GM21529 (cell line): Measurements from ENCODE around the gene SP9.
"Not testable (repeated sequence)": the region's sequence is repeated elsewhere in the genome, so short reads cannot be mapped to it uniquely, and the experiment has no call there.

Source experiments
- ATAC-seq: cut with Tn5 transposase; IDR thresholded peaks from one replicate; pipeline ENCODE4 v1.9.1; 2021; ENCODE audit not compliant: unreplicated experiment

SP9 gene

DNA sequence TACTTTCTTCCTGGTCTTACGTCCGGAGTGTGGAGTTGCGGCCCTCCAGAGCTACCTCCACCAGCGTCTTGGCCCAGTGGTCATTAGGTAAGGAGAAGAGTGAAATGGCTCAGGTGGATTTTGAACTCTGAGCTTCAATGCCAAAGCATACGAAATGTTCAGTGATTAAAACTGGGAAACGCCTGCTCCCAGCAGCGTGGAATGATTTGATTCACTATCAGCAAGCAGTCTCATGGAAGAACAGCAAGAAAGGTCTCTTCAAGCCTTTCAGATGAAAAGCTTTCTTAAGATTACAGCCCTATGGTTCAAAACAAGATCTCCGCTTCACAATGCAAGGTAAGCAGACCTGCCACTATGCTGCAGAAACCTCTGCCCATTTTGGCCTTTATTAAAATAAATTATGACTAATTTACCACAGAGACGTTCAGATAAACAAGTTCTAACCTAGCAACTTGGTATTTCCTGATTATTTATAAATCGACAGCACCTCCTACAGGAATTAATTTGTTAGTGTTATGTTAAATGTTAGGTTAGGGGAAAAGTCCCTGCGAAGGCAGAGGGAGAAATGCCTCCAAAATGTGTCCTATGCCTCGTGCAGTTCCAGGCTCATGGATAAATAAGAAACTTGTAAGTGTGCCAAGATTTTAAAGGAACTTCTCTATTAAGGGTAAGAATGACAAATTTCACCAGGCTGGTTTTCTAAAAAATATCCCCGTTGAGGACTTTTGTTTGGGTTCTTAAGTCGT is 10.1 kb downstream of the SP9 start:
- ATAC-seq, result no peak

- no peak for ATAC-seq
Measured at GRCh38 chr2:174350018-174350417, 15.3 kb downstream of the SP9 start.

DNA sequence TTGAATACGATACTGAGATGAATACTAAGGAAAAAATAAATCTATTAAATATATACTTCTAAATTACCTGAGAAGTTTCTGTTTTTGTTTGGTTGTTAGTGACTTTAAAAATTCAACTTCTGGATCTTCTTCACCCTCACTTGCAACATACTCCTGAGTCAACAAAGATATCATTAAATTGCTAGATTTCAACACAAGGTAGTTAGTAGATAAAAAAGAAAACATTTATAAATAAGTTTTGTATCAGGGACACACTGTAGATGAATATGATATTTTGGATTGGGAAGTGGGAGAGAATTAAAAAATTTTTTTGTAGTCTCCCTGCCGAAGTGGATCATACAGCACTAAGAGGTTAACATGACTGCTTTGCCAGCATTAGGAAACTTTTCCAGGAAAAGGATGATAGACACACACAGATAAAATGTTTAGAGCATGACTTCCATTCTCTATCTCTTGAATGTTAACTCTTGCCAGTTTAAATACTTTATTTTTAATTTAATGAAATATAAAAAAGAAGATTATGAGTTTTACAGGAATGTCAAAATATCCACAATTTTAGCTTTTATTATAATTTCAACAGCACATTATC is 15.9 kb downstream of the SP9 start:
- ATAC-seq, result no peak

DNA sequence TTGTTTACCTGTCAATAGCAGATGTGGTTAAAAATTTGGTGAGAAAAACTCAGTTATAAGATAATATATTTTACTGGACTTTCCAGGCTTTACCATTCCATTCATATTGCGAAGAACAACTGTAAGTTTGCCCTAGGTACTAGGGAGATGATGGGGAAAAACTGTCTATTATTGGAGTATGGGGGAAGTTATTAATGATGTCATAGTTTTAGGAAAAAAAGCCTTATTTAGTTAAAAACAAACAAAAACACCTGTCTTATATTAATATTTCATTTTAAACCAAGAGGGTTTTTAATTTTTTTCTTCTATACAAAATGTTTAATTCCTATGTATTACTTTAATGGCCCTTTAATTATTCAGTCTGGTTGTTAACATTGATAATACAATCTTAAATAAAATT is 18.2 kb downstream of the SP9 start:
- no peak for ATAC-seq

DNA sequence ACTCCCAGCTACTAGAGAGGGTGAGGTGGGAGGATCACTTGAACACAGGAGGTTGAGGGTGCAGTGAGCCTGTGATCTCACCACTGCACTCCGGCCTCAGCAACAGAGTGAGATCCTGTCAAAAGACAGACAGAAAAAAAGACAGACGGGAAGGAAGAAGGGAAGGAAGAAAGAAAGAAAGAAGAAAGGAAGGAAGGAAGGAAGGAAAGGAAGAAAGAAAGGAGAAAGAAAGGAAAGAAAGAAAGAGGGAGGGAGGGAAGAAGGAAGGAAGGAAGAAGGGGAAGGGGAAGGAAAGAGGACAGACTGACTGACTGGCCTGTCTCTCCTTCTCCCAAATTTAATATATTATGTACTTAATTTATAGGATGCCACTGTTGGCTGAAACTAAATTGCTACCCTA is 21.6 kb downstream of the SP9 start:
- no peak for ATAC-seq

- not testable (repeated sequence) for ATAC-seq
Measured at GRCh38 chr2:174359663-174360062, 24.9 kb downstream of the SP9 start.

DNA sequence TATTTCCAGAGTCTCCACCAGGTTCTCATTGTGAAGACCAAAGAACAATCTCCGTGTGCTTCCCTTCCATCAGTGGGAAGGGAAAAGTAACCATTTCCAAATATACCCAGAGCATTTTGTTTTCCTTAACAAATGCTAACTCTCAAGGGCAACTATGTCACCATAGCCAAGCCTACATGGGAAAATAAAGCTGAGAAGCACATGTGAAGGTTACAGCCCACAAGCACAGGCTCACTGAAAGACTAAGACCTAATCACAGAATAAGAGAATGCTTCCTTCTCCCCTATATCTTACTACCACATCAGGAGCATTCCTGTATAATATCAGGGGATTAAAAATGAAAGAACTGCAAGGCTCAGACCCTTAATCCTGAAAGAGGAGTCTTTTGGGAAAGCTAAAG is 28.2 kb downstream of the SP9 start:
- no peak for ATAC-seq

DNA sequence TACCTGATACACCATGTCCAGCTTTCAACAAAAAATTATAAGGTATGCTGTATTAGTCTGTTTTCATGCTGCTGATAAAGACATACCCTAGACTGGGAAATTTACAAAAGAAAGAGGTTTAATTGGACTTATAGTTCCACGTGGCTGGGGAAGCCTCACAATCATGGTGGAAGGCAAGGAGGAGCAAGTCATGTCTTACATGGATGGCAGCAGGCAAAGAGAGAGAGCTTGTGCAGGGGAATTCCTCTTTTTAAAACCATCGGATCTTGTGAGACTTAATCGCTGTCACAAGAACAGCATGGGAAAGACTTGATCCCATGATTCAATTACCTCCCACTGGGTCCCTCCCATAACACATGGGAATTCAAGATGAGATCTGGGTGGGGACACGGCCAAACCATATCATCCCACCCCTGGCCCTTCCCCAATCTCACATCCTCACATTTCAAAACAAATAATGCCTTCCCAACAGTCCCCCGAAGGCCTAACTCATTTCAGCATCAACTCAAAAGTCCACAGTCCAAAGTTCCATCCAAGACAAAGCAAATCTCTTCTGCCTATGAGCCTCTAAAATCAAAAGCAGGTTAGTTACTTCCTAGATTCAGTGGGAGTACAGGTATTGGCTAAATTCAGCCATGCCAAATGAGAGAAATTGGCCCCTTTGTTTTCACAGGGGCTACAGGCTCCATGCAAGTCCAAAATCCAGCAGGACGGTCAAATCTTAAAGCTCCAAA is 28.9 kb downstream of the SP9 start:
- not testable (repeated sequence) for ATAC-seq

DNA sequence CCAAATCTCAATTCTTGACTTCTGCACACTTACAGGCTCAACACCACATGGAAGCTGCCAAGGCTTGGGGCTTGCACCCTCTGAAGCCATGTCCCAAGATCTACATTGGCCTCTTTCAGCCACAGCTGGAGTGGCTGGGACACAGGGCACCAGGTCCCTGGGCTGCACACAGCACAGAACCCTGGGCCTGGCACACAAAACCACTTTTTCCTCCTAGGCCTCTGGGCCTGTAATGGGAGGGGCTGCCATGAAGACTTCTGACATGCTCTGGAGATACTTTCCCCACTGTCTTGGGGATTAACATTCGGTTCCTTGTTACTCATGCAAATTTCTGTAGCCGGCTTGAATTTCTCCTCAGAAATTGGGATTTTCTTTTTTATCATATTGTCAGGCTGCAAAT is 29.9 kb downstream of the SP9 start:
- no peak for ATAC-seq

DNA sequence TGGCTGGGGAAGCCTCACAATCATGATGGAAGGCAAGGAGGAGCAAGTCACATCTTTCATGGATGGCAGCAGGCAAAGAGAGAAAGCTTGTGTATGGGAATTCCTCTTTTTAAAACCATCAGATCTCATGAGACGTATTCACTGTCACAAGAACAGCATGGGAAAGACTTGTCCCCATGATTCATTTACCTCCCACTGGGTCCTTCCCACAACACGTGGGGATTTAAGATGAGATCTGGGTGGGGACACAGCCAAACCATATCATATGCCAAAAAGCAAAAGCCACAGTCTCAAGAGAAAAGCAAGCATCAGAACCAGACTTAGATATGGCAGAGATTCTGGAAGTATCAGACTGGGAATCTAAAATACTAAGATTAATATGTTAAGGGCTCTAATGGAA is 30.8 kb downstream of the SP9 start:
- ATAC-seq, result no peak

DNA sequence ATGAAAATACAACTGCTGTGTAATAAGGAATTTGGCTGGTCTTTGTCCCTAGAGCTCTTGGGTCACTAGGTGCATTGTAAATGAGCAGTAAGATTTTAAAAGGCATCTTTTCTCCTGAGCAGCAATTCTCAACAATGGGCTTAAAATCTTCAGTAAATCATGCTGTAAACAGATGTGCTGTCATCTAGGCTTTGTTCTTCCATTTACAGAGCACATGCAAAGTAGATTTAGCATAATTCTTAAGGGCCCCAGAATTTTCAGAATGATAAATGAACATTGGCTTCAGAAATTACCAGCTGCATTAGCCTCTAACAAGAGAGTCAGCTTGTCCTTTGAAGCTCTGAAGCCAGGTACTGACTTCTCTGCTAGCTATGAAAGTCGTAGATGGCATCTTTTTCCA is 33.9 kb downstream of the SP9 start:
- no peak for ATAC-seq

DNA sequence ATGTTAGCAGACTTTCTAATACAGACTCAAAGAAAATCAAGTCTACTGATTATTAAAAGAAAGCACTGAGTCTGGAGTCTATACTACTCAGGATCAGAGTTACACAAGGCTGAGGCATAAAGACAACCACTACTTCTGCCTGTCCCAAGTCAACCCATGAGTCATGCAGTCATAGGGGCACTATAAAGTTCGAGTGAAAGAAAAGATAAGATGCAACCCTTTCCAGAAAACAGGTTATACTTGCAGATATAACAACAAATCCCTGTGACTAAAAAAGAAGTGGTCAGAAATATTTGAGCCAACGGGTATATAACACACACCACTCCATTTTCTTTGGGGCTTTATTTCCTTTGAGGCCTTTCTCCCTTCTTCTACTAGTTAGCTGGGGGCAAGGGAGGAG is 42.2 kb downstream of the SP9 start:
- ATAC-seq, result no peak

DNA sequence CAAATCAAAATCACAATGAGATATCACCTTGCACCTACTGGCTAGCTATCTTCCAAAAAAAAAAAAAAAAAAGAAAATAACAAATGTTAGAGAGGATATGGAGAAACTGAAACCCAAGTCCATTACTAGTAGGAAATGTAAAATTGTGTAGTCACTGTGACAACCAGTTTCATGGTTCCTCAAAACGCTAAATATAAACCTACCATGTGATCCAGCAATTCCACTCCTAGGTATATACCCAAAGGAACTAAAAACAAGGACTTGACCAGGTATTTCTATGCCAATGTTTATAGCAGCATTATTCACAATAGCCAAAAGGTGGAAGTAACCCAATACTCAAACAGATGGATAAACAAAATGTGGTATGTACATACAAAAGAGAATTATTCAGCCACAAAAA is 49.0 kb downstream of the SP9 start:
- no peak for ATAC-seq

- ATAC-seq, result no peak
Measured at GRCh38 chr2:174385201-174385600, 50.4 kb downstream of the SP9 start.
